Breast epithelium (tissue), 3 donors: ENCODE measurements around the gene UBASH3B.

ENCODE experiments used
- POLR2A ChIP-seq: fragments of 450-650 bp; IDR thresholded peaks from one replicate; pipeline ENCODE4 v1.6.1; 2016; ENCODE audit warnings: antibody characterized with exemption, mild to moderate bottlenecking, moderate library complexity
- TF ChIP-seq, protein P1 (sequence below), 3 donors: fragments of 450-650 bp; IDR thresholded peaks; one replicate each; pipeline ENCODE4 v1.5.1; 2016 to 2017; ENCODE audit warnings: antibody characterized with exemption in 3 of 3, mild to moderate bottlenecking in 3 of 3, moderate library complexity in 3 of 3

DNA sequence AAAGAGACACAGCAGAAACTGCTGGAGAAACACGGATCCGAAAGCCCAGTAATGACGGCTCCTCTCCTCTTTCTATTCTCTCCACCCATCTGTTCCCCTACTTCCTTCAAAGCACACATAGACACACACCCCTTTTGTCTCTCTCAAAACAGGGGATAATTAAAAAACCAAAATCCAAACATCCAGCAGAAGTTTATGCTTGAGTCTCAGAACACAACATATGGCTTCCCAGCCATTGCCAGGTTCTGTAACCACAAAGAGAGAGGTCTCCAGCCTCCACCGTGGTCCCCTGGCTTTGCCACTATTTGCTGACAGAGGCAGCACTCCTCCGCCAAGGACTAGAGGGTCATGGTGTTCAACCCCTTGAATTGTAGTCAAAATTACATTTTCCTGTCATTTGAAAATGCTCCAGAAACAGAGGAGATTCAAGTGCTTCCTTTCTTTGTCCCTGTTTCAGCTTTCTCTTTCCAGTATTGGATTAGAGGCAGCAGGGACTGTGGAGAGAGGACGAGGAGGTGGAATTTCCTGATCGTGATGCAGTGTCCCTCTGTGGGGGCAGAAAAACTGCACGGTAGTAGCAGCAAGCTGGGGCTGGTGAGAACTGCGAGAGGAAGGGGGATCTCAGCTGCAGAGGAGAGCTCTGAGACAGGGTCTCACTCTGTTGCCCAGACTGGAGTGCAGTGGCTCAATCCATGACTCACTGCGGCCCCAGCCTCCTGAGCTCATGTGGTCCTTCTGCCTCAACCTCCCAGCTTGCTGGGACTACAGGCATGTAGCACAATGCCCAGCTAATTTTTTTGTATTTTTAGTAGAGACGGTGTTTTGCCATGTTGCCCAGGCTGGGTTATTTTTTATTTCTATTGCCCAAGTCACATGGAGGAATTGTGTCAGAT lies 60.3 kb downstream of the UBASH3B start:
- TF ChIP-seq, protein P1, sequence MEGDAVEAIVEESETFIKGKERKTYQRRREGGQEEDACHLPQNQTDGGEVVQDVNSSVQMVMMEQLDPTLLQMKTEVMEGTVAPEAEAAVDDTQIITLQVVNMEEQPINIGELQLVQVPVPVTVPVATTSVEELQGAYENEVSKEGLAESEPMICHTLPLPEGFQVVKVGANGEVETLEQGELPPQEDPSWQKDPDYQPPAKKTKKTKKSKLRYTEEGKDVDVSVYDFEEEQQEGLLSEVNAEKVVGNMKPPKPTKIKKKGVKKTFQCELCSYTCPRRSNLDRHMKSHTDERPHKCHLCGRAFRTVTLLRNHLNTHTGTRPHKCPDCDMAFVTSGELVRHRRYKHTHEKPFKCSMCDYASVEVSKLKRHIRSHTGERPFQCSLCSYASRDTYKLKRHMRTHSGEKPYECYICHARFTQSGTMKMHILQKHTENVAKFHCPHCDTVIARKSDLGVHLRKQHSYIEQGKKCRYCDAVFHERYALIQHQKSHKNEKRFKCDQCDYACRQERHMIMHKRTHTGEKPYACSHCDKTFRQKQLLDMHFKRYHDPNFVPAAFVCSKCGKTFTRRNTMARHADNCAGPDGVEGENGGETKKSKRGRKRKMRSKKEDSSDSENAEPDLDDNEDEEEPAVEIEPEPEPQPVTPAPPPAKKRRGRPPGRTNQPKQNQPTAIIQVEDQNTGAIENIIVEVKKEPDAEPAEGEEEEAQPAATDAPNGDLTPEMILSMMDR (IDR thresholded peaks at IDR 0.05), result no peak
- no peak for TF ChIP-seq POLR2A
